ENCODE measurements around the gene COL4A2.

DNA sequence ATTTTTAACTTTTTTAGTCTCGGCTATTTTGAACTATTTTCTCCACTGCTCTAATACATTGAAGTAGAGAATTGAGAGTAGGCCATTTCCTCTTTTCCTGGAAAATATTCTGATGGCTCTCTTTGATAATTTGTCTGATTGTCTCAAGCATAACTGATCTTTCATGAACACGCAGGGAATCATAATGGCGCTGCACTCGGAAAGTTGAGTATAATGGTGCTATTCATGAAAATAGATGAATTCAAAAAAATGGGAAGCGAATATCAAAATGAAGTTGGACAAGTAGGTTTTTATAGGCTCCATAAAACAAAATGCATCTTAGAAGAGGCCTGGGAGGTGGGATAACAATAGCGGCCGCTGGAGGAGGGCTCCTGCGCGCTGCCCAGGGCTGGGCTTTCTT is 29.0 kb downstream of the COL4A2 start:
- TF ChIP-seq, protein P1, sequence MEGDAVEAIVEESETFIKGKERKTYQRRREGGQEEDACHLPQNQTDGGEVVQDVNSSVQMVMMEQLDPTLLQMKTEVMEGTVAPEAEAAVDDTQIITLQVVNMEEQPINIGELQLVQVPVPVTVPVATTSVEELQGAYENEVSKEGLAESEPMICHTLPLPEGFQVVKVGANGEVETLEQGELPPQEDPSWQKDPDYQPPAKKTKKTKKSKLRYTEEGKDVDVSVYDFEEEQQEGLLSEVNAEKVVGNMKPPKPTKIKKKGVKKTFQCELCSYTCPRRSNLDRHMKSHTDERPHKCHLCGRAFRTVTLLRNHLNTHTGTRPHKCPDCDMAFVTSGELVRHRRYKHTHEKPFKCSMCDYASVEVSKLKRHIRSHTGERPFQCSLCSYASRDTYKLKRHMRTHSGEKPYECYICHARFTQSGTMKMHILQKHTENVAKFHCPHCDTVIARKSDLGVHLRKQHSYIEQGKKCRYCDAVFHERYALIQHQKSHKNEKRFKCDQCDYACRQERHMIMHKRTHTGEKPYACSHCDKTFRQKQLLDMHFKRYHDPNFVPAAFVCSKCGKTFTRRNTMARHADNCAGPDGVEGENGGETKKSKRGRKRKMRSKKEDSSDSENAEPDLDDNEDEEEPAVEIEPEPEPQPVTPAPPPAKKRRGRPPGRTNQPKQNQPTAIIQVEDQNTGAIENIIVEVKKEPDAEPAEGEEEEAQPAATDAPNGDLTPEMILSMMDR (IDR thresholded peaks at IDR 0.05), result no peak
- no peak for TF ChIP-seq EZH2 (IDR thresholded peaks at IDR 0.05; ENCODE audit: borderline replicate concordance, insufficient read depth, low read depth, low read length, poor library complexity, severe bottlenecking)

All from B cell (primary cell).